ENCODE data around the gene NETO2.

Gene NETO2

GRCh38 chr16:47072158-47072557 lies 71.6 kb downstream of the NETO2 start:
- DNase-seq (ENCODE audit: low read depth in 2 of 2) = no peak
- no peak overlapping the region for H3K4me3 ChIP-seq (replicated peaks in 1 of 2; ENCODE audit: low read depth in 2 of 2, low read length in 2 of 2)
- TF ChIP-seq CTCF (IDR thresholded peaks at IDR 0.05; ENCODE audit: low read depth, low read length) = no peak

GRCh38 chr16:47069841-47070584 lies 73.7 kb downstream of the NETO2 start:
- DNase-seq (ENCODE audit: low read depth in 2 of 2) = no peak
- TF ChIP-seq CTCF (IDR thresholded peaks at IDR 0.05; ENCODE audit: low read depth, low read length) = no peak
- H3K4me3 ChIP-seq (replicated peaks in 1 of 2; ENCODE audit: low read depth in 2 of 2, low read length in 2 of 2) = no peak overlapping the region

- no peak for TF ChIP-seq CTCF (IDR thresholded peaks at IDR 0.05; ENCODE audit: low read depth, low read length)
- H3K4me3 ChIP-seq (replicated peaks in 1 of 2; ENCODE audit: low read depth in 2 of 2, low read length in 2 of 2) = no peak overlapping the region
- DNase-seq (ENCODE audit: low read depth in 2 of 2) = no peak
Observed at GRCh38 chr16:47069313-47069712, 74.4 kb downstream of the NETO2 start.

- TF ChIP-seq CTCF (IDR thresholded peaks at IDR 0.05; ENCODE audit: low read depth, low read length) = no peak
- no peak overlapping the region for H3K4me3 ChIP-seq (replicated peaks in 1 of 2; ENCODE audit: low read depth in 2 of 2, low read length in 2 of 2)
- DNase-seq (ENCODE audit: low read depth in 2 of 2) = no peak
Observed at GRCh38 chr16:47067203-47067602, 76.5 kb downstream of the NETO2 start.

GRCh38 chr16:47065766-47066688 lies 77.7 kb downstream of the NETO2 start:
- TF ChIP-seq CTCF (IDR thresholded peaks at IDR 0.05; ENCODE audit: low read depth, low read length) = no peak
- no peak overlapping the region for H3K4me3 ChIP-seq (replicated peaks in 1 of 2; ENCODE audit: low read depth in 2 of 2, low read length in 2 of 2)
- DNase-seq (ENCODE audit: low read depth in 2 of 2) = no peak

GRCh38 chr16:47064775-47065174 lies 79.0 kb downstream of the NETO2 start:
- no peak overlapping the region for H3K4me3 ChIP-seq (replicated peaks in 1 of 2; ENCODE audit: low read depth in 2 of 2, low read length in 2 of 2)
- DNase-seq (ENCODE audit: low read depth in 2 of 2) = no peak
- TF ChIP-seq CTCF (IDR thresholded peaks at IDR 0.05; ENCODE audit: low read depth, low read length) = no peak

Data from cardiac fibroblast (primary cell).